Measurements from ENCODE around the gene LRPAP1. TPM values are rescaled to one million over a fixed set of nuclear protein-coding genes. Genes with fewer than 3 reads are reported as not detected.

LRPAP1 gene
- total RNA-seq, 1 donor from 2014 or later = 92.2 TPM

DNA sequence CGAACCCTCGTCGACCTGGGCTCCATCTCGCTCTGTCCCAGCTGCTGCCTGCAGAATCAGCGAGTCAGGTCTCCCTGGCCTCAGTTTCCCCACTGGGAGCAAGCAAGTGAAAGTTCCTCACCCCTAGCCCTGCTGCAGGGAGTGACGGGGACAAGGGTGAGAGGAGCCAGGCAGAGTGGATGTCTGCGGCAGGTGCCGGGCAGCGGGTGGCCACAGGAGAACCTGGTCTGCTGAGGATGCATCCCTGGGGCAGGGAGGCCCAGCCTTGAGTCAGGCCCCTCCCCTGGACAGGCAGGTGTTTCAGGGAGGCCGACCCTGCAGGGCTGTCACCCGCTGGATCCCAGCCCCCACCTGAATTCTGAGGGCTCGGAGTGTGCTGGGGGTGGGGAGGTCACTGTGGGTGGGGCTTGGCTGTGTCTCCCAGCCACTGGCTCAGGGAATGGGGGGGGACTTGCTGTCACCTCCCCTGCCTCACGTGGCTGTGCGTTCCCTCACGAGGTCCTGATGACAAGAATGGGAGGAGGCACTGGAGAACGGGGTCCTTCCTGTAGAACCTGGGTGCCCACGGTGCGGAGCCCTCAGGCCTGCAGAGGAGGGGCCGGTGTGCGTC lies 33.2 kb downstream of the LRPAP1 start:
- TF ChIP-seq, protein P1, sequence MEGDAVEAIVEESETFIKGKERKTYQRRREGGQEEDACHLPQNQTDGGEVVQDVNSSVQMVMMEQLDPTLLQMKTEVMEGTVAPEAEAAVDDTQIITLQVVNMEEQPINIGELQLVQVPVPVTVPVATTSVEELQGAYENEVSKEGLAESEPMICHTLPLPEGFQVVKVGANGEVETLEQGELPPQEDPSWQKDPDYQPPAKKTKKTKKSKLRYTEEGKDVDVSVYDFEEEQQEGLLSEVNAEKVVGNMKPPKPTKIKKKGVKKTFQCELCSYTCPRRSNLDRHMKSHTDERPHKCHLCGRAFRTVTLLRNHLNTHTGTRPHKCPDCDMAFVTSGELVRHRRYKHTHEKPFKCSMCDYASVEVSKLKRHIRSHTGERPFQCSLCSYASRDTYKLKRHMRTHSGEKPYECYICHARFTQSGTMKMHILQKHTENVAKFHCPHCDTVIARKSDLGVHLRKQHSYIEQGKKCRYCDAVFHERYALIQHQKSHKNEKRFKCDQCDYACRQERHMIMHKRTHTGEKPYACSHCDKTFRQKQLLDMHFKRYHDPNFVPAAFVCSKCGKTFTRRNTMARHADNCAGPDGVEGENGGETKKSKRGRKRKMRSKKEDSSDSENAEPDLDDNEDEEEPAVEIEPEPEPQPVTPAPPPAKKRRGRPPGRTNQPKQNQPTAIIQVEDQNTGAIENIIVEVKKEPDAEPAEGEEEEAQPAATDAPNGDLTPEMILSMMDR (IDR thresholded peaks at IDR 0.05; ENCODE audit: unreplicated experiment) = no peak
- Mint-ChIP-seq H3K36me3 (ENCODE audit: low read depth, unreplicated experiment) (peaks cover 5% of the 10 kb centered on the region), H3K27me3 (ENCODE audit: unreplicated experiment) (peaks cover 13% of the 10 kb centered on the region), H3K27ac (ENCODE audit: unreplicated experiment) (no peak overlapping the region), H3K9me3 (ENCODE audit: unreplicated experiment) (no peaks in the 10 kb centered on the region), H3K4me3 (ENCODE audit: unreplicated experiment) (no peak overlapping the region), H3K4me1 (ENCODE audit: unreplicated experiment) (peaks cover 8% of the 10 kb centered on the region)
- DNase-seq (ENCODE audit: low spot score) = no peak

DNA sequence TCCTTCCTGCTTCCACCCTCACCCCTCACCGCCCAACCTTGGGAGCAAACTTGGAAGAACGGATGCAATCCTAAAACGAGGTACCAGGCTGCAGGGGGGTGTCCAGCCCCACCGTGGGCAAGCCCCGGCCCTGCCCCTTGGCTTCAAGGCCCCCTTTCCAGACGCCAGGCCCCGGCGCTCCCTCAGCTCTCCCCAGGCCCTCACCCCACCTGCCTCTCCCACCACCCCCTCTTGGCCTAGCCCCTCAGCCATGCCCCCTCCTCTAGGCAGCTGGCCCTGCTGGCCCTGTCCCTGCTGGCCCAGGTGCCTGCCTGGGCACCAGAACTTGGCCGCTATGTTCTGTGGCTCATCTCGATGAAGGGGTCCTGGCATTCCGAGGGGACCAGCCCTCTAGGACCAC lies 33.8 kb downstream of the LRPAP1 start:
- Mint-ChIP-seq H3K4me3 (ENCODE audit: unreplicated experiment) (no peak overlapping the region), H3K9me3 (ENCODE audit: unreplicated experiment) (no peaks in the 10 kb centered on the region), H3K4me1 (ENCODE audit: unreplicated experiment) (peaks cover 6% of the 10 kb centered on the region), H3K27ac (ENCODE audit: unreplicated experiment) (no peak overlapping the region), H3K36me3 (ENCODE audit: low read depth, unreplicated experiment) (peaks cover 2% of the 10 kb centered on the region), H3K27me3 (ENCODE audit: unreplicated experiment) (peaks cover 13% of the 10 kb centered on the region)
- TF ChIP-seq, protein P1 (IDR thresholded peaks at IDR 0.05; ENCODE audit: unreplicated experiment) = no peak
- no peak for DNase-seq (ENCODE audit: low spot score)

DNA sequence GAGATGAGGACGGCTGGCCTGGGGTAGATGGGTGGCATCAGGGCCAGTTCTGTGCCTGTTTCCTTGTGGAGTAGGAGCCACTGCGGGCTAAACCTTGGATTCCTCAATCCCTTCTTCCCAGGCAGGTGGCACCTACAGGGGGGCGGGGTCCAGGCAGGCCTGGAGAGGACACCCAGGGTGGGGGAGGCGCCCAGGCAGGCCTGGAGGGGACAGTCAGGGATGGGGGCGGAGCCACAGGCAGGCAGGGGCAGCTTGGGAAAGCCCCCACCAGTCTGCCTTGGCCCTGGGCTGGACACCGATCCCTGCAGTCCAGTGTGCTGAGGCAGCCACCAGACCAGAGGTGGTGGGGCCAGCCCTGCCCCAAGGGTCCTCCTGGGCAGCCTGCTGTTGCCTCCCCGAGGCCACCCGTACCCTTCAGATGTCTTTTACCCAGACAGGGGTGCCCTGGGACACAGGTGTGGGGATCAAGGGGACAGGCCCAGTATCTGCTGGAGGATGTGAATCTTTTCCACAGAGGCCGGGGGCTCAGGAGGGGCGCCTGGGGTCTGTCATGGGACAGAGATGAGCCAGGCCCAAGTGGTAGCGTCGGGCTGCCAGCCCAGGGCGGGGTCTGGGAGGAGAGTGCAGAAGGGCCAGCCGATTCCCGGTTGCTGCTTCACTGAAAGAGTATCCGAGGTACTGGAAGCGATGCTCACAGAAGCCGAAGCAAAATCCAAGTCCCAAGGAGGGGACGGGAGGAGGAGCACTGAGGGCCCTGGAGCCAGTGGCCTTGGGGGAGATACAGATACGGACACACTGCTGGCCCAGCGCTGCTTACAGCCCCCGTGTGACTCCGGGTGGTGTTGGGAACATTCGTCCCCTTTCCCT lies 34.5 kb downstream of the LRPAP1 start:
- no peak overlapping the region for H3K27ac Mint-ChIP-seq (ENCODE audit: unreplicated experiment)
- H3K4me1 Mint-ChIP-seq (ENCODE audit: unreplicated experiment) = peaks cover 4% of the 10 kb centered on the region
- H3K9me3 Mint-ChIP-seq (ENCODE audit: unreplicated experiment) = no peaks in the 10 kb centered on the region
- H3K4me3 Mint-ChIP-seq (ENCODE audit: unreplicated experiment) = no peak overlapping the region
- no peaks in the 10 kb centered on the region for H3K36me3 Mint-ChIP-seq (ENCODE audit: low read depth, unreplicated experiment)
- DNase-seq (ENCODE audit: low spot score) = no peak
- H3K27me3 Mint-ChIP-seq (ENCODE audit: unreplicated experiment) = peaks cover 12% of the 10 kb centered on the region
- TF ChIP-seq, protein P1 (IDR thresholded peaks at IDR 0.05; ENCODE audit: unreplicated experiment) = no peak

DNA sequence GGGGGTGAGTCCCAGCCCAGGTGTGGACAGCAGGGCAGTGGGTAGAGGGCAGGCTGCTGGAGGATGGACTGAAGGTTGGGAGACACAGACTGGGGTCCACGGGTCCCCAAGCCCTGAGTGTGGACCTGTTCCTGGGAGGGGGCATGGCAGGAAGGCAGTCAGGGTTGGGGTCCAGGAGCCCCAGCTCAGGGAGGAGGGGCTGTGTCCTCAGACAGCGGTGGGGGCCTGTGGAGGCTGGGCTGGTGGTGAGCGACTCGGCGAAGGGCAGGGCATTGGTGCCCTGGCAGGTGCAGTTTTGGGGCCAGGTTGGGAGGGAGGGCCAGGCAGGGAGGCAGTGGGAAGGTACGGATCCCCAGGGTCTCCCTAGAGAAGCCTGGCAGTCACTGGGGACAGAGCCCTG lies 35.1 kb downstream of the LRPAP1 start:
- Mint-ChIP-seq H3K4me1 (ENCODE audit: unreplicated experiment) (no peaks in the 10 kb centered on the region), H3K36me3 (ENCODE audit: low read depth, unreplicated experiment) (no peaks in the 10 kb centered on the region), H3K27ac (ENCODE audit: unreplicated experiment) (peak overlapping the region; percentile 42), H3K4me3 (ENCODE audit: unreplicated experiment) (no peak overlapping the region), H3K9me3 (ENCODE audit: unreplicated experiment) (no peaks in the 10 kb centered on the region), H3K27me3 (ENCODE audit: unreplicated experiment) (peaks cover 13% of the 10 kb centered on the region)
- TF ChIP-seq, protein P1 (IDR thresholded peaks at IDR 0.05; ENCODE audit: unreplicated experiment) = no peak
- DNase-seq (ENCODE audit: low spot score) = no peak

DNA sequence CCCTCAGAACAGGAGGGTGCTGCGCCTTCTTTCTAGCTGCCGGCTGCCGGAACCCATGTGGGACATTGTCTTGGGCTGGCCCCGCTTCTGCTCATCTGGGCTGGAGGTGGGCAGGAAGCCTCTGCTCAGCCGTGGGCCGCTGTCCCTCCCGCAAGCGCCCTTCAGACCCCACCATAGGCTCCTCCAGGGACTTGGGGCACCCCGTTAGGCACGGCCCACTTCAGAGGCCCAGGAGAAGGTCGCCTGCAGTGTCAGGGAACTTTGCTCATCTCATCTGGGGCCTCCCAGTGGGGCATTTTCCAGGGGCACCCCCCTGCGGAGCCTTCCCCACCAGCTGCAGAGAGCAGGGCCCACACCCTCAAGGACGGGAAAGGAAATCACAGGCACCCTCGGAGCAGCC lies 36.2 kb downstream of the LRPAP1 start:
- H3K36me3 Mint-ChIP-seq (ENCODE audit: low read depth, unreplicated experiment) = peaks cover 5% of the 10 kb centered on the region
- no peaks in the 10 kb centered on the region for H3K9me3 Mint-ChIP-seq (ENCODE audit: unreplicated experiment)
- peaks cover 15% of the 10 kb centered on the region for H3K27me3 Mint-ChIP-seq (ENCODE audit: unreplicated experiment)
- H3K4me3 Mint-ChIP-seq (ENCODE audit: unreplicated experiment) = no peak overlapping the region
- peaks cover 5% of the 10 kb centered on the region for H3K4me1 Mint-ChIP-seq (ENCODE audit: unreplicated experiment)
- no peak for DNase-seq (ENCODE audit: low spot score)
- no peak overlapping the region for H3K27ac Mint-ChIP-seq (ENCODE audit: unreplicated experiment)
- TF ChIP-seq, protein P1 (IDR thresholded peaks at IDR 0.05; ENCODE audit: unreplicated experiment) = no peak
